Activated CD8-positive, alpha-beta memory T cell treated with anti-CD3 and anti-CD28 coated beads, Interleukin-2, amount 50 U/mL, for 4 hours (primary cell): ENCODE results near the gene CBLN1.
"Not testable (repeated sequence)": the region's sequence is repeated elsewhere in the genome, so short reads cannot be mapped to it uniquely, and the experiment has no call there.

Experiments
- DNase-seq: peaks from one replicate; pipeline ENCODE4 v3.0.0-alpha.2; 2020

The CBLN1 gene

GRCh38 chr16:49277386-49277742, 4.3 kb downstream of the CBLN1 start:
- no peak for DNase-seq

GRCh38 chr16:49276646-49277385, 4.8 kb downstream of the CBLN1 start:
- no peak for DNase-seq

- DNase-seq: no peak
Observed at GRCh38 chr16:49275870-49276269, 5.8 kb downstream of the CBLN1 start.

- no peak for DNase-seq
Observed at GRCh38 chr16:49275050-49275730, 6.4 kb downstream of the CBLN1 start.

- no peak for DNase-seq
Observed at GRCh38 chr16:49274591-49274990, 7.0 kb downstream of the CBLN1 start.

- no peak for DNase-seq
Observed at GRCh38 chr16:49273771-49274170, 7.9 kb downstream of the CBLN1 start.

- DNase-seq: no peak
Observed at GRCh38 chr16:49271363-49271762, 10.3 kb downstream of the CBLN1 start.

GRCh38 chr16:49269201-49269600, 12.4 kb downstream of the CBLN1 start:
- no peak for DNase-seq

- DNase-seq: no peak
Observed at GRCh38 chr16:49268667-49269066, 13.0 kb downstream of the CBLN1 start.

- no peak for DNase-seq
Observed at GRCh38 chr16:49262501-49262900, 19.1 kb downstream of the CBLN1 start.

- DNase-seq: no peak
Observed at GRCh38 chr16:49261930-49262329, 19.7 kb downstream of the CBLN1 start.

GRCh38 chr16:49260956-49261530, 20.6 kb downstream of the CBLN1 start:
- no peak for DNase-seq

GRCh38 chr16:49260253-49260652, 21.4 kb downstream of the CBLN1 start:
- DNase-seq: no peak

GRCh38 chr16:49259330-49259729, 22.3 kb downstream of the CBLN1 start:
- DNase-seq: no peak

GRCh38 chr16:49250689-49251088, 30.9 kb downstream of the CBLN1 start:
- no peak for DNase-seq

- DNase-seq: no peak
Observed at GRCh38 chr16:49248227-49248626, 33.4 kb downstream of the CBLN1 start.

- no peak for DNase-seq
Observed at GRCh38 chr16:49236216-49236615, 45.4 kb downstream of the CBLN1 start.

- DNase-seq: not testable (repeated sequence)
Observed at GRCh38 chr16:49228335-49228734, 53.3 kb downstream of the CBLN1 start.
